ENCODE measurements around the gene FMN1.

DNA sequence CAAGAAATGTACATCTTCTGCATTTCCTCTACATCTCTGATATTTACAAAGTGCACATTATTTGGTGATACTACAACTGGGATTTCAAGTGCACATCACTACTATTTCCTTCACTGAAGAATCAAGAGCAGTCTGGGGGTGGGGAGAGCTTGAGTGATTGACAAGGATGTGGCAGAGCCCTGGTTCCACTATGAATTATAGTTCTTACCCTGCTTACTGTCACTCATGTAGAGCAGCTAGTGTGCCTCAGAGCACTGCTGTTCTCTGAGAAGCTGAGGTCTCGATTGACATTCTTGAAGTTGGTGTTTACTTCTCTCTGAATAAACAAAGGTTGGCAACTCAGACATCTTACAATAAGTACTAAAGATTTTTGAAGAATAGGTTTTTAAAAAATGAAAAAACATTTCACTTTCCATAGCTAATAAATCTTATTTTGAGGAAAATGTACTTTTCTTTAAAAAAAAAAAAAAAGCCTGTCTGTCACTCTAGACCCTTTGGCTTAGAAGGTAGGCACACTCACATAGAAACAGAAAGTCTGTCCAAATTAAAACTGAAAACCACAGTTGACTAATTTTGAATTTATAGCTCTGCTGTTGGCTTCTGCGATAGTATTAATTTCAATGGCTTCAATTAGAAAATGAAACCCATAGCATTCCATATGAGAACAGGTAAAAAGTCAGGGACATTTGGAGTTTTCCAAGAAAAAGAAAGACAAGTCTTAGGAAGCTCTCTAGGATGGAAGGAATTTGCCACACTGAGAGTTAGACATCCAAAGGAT, 471.2 kb downstream of the FMN1 start:
- TF ChIP-seq, protein P1, sequence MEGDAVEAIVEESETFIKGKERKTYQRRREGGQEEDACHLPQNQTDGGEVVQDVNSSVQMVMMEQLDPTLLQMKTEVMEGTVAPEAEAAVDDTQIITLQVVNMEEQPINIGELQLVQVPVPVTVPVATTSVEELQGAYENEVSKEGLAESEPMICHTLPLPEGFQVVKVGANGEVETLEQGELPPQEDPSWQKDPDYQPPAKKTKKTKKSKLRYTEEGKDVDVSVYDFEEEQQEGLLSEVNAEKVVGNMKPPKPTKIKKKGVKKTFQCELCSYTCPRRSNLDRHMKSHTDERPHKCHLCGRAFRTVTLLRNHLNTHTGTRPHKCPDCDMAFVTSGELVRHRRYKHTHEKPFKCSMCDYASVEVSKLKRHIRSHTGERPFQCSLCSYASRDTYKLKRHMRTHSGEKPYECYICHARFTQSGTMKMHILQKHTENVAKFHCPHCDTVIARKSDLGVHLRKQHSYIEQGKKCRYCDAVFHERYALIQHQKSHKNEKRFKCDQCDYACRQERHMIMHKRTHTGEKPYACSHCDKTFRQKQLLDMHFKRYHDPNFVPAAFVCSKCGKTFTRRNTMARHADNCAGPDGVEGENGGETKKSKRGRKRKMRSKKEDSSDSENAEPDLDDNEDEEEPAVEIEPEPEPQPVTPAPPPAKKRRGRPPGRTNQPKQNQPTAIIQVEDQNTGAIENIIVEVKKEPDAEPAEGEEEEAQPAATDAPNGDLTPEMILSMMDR (IDR thresholded peaks at IDR 0.05), result no peak
- no peak for TF ChIP-seq POLR2AphosphoS5 (IDR thresholded peaks at IDR 0.05)
- TF ChIP-seq POLR2A (IDR thresholded peaks at IDR 0.05), result no peak

All from upper lobe of left lung (tissue), 4 donors.